ENCODE measurements around the gene LMX1A.
A peak's percentile ranks its signal among the peaks of the same experiment; 100 is the strongest.

LMX1A gene

DNA sequence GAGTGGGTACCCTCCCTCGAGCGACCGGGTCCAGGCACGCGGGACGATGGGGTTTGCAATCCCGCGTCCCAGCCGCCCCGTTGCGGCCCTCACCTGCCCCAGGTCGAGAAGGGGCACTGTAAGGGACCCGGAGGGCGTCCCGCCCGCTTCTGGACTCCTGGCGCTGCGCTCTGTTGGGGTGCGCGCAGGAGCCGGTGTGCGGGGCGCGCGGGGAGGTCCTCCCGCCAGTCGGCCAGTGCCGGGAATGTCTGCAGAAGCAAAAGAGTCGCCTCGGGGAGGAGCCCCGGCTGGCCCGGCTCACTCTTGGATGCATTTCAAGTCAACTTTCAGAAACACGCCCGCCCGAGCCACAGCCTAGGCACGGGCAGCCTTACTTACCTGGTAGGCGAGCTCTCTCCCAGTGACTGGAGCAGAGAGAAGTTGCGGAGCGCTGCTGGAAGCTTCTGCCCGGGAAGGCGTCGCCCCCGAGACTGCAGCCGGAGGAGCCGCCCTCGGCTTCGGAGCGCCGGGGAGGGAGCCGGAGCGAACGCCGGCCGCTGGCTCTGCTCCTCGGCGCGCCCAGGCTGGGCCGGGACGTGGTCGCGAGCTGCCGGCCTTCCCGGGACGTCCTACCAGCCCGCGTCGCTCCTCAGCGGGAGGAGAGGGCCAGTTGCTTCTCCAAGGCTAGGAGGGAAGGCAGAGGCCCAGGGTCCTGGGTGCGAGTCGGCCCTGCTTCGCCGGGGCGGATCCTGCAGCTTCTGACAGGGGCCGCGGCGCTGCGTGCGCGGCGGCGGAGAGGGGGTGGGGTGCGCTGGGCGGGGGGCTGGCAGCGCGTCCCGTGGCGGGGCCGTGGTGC, at the start of gene LMX1A:
LMX1A (minus strand) TSS at position 739 of the 835 bp plus-strand sequence. CDS start 1,156 bp downstream, outside the sequence.
- POLR2A ChIA-PET: no interaction called here
- Histone ChIP-seq H3K4me3 (ENCODE audit: low read depth, low read length) (peak within 1 kb of the TSS; percentile 17), H3K9me3 (ENCODE audit: control insufficient read depth, insufficient read depth, low read depth, low read length) (no peaks in the 10 kb centered on the region), H3K4me1 (ENCODE audit: control insufficient read depth, insufficient read depth, low read length) (no peaks in the 10 kb centered on the region), H3K36me3 (ENCODE audit: control insufficient read depth in 2 of 2, insufficient read depth in 1 of 2, low read length in 2 of 2) (no peaks in the 10 kb centered on the region), H3K27ac (ENCODE audit: extremely low read depth, low read depth, low read length) (no peak within 1 kb of the TSS)
- CTCF ChIA-PET: interaction anchor here (0.6 to 1.9 kb wide), 4 partner anchors 11 to 236 kb away, joined by 3 to 5 read pairs (median 4); no protein-coding TSS in a partner anchor
- TF ChIP-seq, protein P1, sequence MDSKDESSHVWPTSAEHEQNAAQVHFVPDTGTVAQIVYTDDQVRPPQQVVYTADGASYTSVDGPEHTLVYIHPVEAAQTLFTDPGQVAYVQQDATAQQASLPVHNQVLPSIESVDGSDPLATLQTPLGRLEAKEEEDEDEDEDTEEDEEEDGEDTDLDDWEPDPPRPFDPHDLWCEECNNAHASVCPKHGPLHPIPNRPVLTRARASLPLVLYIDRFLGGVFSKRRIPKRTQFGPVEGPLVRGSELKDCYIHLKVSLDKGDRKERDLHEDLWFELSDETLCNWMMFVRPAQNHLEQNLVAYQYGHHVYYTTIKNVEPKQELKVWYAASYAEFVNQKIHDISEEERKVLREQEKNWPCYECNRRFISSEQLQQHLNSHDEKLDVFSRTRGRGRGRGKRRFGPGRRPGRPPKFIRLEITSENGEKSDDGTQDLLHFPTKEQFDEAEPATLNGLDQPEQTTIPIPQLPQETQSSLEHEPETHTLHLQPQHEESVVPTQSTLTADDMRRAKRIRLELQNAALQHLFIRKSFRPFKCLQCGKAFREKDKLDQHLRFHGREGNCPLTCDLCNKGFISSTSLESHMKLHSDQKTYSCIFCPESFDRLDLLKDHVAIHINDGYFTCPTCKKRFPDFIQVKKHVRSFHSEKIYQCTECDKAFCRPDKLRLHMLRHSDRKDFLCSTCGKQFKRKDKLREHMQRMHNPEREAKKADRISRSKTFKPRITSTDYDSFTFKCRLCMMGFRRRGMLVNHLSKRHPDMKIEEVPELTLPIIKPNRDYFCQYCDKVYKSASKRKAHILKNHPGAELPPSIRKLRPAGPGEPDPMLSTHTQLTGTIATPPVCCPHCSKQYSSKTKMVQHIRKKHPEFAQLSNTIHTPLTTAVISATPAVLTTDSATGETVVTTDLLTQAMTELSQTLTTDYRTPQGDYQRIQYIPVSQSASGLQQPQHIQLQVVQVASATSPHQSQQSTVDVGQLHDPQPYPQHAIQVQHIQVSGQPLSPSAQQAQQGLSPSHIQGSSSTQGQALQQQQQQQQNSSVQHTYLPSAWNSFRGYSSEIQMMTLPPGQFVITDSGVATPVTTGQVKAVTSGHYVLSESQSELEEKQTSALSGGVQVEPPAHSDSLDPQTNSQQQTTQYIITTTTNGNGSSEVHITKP (tag by site-specific recombination; IDR thresholded peaks at IDR 0.05): no peak
- TF ChIP-seq ZNF571 (tag by site-specific recombination; IDR thresholded peaks at IDR 0.05): no peak
- TF ChIP-seq ZSCAN30 (tag by site-specific recombination; IDR thresholded peaks at IDR 0.05): no peak

DNA sequence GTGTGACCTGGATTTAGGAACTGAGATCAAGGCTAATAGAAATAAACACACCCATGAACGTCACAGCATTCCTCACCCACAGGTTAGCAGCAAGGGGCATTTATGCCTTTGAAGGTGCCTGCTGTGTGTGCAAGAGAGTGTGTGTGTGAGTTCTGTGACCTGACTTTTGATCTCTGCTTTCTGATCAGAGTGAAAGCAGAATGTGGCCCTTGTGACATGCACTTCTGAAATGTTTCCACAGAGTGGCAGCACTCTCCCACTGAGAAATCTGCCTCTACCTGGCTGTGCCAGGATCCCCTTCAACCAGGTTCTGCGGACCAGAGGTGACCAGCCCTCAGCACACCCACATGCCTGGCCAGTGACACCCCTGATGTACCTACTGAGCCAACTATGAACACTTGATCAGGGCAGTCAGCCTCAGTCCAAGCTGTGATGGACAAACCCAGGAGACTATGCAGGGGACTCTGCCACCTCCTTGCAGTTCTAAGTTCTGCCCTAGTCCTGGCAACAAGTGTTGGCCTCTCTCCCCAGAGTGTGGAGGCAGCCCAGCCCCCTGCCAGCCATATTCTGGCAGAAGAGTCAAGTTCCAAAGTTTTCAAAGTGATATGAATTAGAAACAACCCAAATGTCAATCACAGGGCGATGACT, 47.4 kb upstream of the LMX1A start:
- CTCF ChIA-PET: interaction anchor here (0.6 to 11.2 kb wide), 16 partner anchors 8 to 473 kb away, joined by 3 to 184 read pairs (median 4); no protein-coding TSS in a partner anchor
- H3K4me1 ChIP-seq (ENCODE audit: control insufficient read depth, insufficient read depth, low read length): no peaks in the 10 kb centered on the region
- H3K27ac ChIP-seq (ENCODE audit: extremely low read depth, low read depth, low read length): no peak overlapping the region
- no peaks in the 10 kb centered on the region for H3K36me3 ChIP-seq (ENCODE audit: control insufficient read depth in 2 of 2, insufficient read depth in 1 of 2, low read length in 2 of 2)
- POLR2A ChIA-PET: no interaction called here
- H3K4me3 ChIP-seq (ENCODE audit: low read depth, low read length): no peak overlapping the region
- TF ChIP-seq ZNF133 (tag by site-specific recombination; IDR thresholded peaks at IDR 0.05) (no peak), ZNF394 (tag by site-specific recombination; IDR thresholded peaks at IDR 0.05; ENCODE audit: borderline replicate concordance) (no peak), ZNF341 (tag by site-specific recombination; IDR thresholded peaks at IDR 0.05; ENCODE audit: low read depth) (peak; percentile 50), PRDM1 (tag by site-specific recombination; IDR thresholded peaks at IDR 0.05) (peak; percentile 57; the same call in 1 of the 2 replicates), SCRT1 (tag by site-specific recombination; IDR thresholded peaks at IDR 0.05; ENCODE audit: borderline replicate concordance) (peak; percentile 80), ZNF654 (tag by site-specific recombination; IDR thresholded peaks at IDR 0.05; ENCODE audit: low read depth) (peak; percentile 84), ZNF302 (tag by site-specific recombination; IDR thresholded peaks at IDR 0.05; ENCODE audit: low read depth) (no peak), SCRT2 (tag by site-specific recombination; IDR thresholded peaks at IDR 0.05) (peak; percentile 89), ZBTB48 (tag by site-specific recombination; IDR thresholded peaks at IDR 0.05) (no peak)
- TF ChIP-seq, protein P2, sequence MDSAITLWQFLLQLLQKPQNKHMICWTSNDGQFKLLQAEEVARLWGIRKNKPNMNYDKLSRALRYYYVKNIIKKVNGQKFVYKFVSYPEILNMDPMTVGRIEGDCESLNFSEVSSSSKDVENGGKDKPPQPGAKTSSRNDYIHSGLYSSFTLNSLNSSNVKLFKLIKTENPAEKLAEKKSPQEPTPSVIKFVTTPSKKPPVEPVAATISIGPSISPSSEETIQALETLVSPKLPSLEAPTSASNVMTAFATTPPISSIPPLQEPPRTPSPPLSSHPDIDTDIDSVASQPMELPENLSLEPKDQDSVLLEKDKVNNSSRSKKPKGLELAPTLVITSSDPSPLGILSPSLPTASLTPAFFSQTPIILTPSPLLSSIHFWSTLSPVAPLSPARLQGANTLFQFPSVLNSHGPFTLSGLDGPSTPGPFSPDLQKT (IDR thresholded peaks at IDR 0.05; ENCODE audit: borderline replicate concordance, low read depth, low read length): no peak
- TF ChIP-seq, protein P3, sequence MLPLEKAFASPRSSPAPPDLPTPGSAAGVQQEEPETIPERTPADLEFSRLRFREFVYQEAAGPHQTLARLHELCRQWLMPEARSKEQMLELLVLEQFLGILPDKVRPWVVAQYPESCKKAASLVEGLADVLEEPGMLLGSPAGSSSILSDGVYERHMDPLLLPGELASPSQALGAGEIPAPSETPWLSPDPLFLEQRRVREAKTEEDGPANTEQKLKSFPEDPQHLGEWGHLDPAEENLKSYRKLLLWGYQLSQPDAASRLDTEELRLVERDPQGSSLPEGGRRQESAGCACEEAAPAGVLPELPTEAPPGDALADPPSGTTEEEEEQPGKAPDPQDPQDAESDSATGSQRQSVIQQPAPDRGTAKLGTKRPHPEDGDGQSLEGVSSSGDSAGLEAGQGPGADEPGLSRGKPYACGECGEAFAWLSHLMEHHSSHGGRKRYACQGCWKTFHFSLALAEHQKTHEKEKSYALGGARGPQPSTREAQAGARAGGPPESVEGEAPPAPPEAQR (tag by site-specific recombination; IDR thresholded peaks at IDR 0.05): no peak
- TF ChIP-seq, protein P4, sequence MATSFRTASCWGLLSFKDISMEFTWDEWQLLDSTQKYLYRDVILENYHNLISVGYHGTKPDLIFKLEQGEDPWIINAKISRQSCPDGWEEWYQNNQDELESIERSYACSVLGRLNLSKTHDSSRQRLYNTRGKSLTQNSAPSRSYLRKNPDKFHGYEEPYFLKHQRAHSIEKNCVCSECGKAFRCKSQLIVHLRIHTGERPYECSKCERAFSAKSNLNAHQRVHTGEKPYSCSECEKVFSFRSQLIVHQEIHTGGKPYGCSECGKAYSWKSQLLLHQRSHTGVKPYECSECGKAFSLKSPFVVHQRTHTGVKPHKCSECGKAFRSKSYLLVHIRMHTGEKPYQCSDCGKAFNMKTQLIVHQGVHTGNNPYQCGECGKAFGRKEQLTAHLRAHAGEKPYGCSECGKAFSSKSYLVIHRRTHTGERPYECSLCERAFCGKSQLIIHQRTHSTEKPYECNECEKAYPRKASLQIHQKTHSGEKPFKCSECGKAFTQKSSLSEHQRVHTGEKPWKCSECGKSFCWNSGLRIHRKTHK (tag by site-specific recombination; IDR thresholded peaks at IDR 0.05): no peak
- TF ChIP-seq, protein P5, sequence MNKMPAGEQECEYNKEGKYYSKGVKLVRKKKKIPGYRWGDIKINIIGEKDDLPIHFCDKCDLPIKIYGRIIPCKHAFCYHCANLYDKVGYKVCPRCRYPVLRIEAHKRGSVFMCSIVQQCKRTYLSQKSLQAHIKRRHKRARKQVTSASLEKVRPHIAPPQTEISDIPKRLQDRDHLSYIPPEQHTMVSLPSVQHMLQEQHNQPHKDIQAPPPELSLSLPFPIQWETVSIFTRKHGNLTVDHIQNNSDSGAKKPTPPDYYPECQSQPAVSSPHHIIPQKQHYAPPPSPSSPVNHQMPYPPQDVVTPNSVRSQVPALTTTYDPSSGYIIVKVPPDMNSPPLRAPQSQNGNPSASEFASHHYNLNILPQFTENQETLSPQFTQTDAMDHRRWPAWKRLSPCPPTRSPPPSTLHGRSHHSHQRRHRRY (tag by site-specific recombination; IDR thresholded peaks at IDR 0.05): no peak
- TF ChIP-seq, protein P6, sequence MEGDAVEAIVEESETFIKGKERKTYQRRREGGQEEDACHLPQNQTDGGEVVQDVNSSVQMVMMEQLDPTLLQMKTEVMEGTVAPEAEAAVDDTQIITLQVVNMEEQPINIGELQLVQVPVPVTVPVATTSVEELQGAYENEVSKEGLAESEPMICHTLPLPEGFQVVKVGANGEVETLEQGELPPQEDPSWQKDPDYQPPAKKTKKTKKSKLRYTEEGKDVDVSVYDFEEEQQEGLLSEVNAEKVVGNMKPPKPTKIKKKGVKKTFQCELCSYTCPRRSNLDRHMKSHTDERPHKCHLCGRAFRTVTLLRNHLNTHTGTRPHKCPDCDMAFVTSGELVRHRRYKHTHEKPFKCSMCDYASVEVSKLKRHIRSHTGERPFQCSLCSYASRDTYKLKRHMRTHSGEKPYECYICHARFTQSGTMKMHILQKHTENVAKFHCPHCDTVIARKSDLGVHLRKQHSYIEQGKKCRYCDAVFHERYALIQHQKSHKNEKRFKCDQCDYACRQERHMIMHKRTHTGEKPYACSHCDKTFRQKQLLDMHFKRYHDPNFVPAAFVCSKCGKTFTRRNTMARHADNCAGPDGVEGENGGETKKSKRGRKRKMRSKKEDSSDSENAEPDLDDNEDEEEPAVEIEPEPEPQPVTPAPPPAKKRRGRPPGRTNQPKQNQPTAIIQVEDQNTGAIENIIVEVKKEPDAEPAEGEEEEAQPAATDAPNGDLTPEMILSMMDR (tag by site-specific recombination; IDR thresholded peaks at IDR 0.05): peak; percentile 87
- H3K9me3 ChIP-seq (ENCODE audit: control insufficient read depth, insufficient read depth, low read depth, low read length): no peaks in the 10 kb centered on the region

Data from HEK293 (cell line).